HCT116 (cell line): ENCODE data around the gene KRTAP4-8. TPM values are rescaled to one million over a fixed set of nuclear protein-coding genes. Genes with fewer than 3 reads are reported as not detected.
"Not testable (repeated sequence)": the region's sequence is repeated elsewhere in the genome, so short reads cannot be mapped to it uniquely, and the experiment has no call there.

Experiments
- ATAC-seq: fragments of 200-7000 bp; cut with Tn5 transposase; 2 replicates; pipeline ENCODE4 v1.9.1; 2020; ENCODE audit warnings: mild to moderate bottlenecking, moderate library complexity
- BruUV-seq: library from RNA; stranded (reverse); fragments of 400-500 nt; replicated peaks from 2 replicates; lab custom pipeline; 2021; lab: Mats Ljungman, UMichigan
- CTCF ChIA-PET: fragments of 300-600 bp; sonication (Branson Sonifier 250); formaldehyde crosslinking; loops from one replicate; lab custom pipeline; 2021; ENCODE audit warnings: antibody characterized with exemption; lab: Charles Lee
- POLR2A ChIA-PET: fragments of 300-600, 350-600 bp; sonication (Branson Sonifier 250); formaldehyde crosslinking; loops from one replicate; lab custom pipeline; 2021; ENCODE audit warnings: antibody characterized with exemption; lab: Charles Lee
- RAD21 ChIA-PET, 2 experiments: fragments of 300-600 bp; sonication (Branson Sonifier 250); formaldehyde crosslinking; loops; one replicate each; lab custom pipeline; 2023; ENCODE audit warnings: low total read pairs in 2 of 2; ENCODE audit not compliant: uncharacterized antibody in 2 of 2, unreplicated experiment in 2 of 2, low non-redundant PET in 1 of 2; lab: Charles Lee
- DNase-seq: peaks from one replicate; pipeline ENCODE4 v3.0.0-alpha.2; 2010; ENCODE audit warnings: low read depth, low spot score
- H2AFZ ChIP-seq: fragments of 200-600 bp; shearing (Covaris generic), sonication (generic); 2 replicates; pipeline ENCODE4 v1.6.1; 2017; ENCODE audit warnings: low read depth, mixed run types, mixed read lengths, antibody characterized with exemption, low read length; ENCODE audit not compliant: poor library complexity, severe bottlenecking
- H3K27ac ChIP-seq: 2 replicates; pipeline ENCODE4 v1.5.1; 2012; ENCODE audit warnings: low read depth, low read length
- H3K27me3 ChIP-seq: fragments of 200-600 bp; sonication (generic); 2 replicates; pipeline ENCODE4 v1.6.1; 2016; ENCODE audit warnings: mixed run types, low read length, mixed read lengths; ENCODE audit not compliant: insufficient read depth
- H3K36me3 ChIP-seq, 2 experiments: fragments of 200-500 bp in 1 of 2; fragments of 200-600 bp in 1 of 2; sonication (Bioruptor generic) in 1 of 2; sonication (generic) in 1 of 2; 2 replicates each; pipeline versions ENCODE4 v1.5.1 to v1.6.1; 2014 to 2016; ENCODE audit warnings: low read length in 2 of 2, inconsistent platforms in 1 of 2, mixed read lengths in 1 of 2, mixed run types in 1 of 2; ENCODE audit not compliant: insufficient read depth in 2 of 2, control insufficient read depth in 1 of 2
- H3K4me1 ChIP-seq, 2 experiments: fragments of 200-600 bp in 1 of 2; sonication (generic) in 1 of 2; 2 replicates each; pipeline versions ENCODE4 v1.5.1 to v1.6.1; 2012 to 2017; ENCODE audit warnings: low read length in 2 of 2, inconsistent platforms in 1 of 2, mild to moderate bottlenecking in 1 of 2, mixed read lengths in 1 of 2, mixed run types in 1 of 2, moderate library complexity in 1 of 2; ENCODE audit not compliant: insufficient read depth in 2 of 2, control insufficient read depth in 1 of 2
- H3K4me2 ChIP-seq: fragments of 200-600 bp; sonication (generic); 2 replicates; pipeline ENCODE4 v1.6.1; 2017; ENCODE audit warnings: mixed run types, low read length, mixed read lengths
- H3K4me3 ChIP-seq, 2 experiments: fragments of 200-600 bp in 1 of 2; sonication (generic) in 1 of 2; replicated peaks in 1 of 2; 2 replicates each; pipeline ENCODE4 v1.5.1; 2011 to 2016; ENCODE audit warnings: low read length in 2 of 2, control low read depth in 1 of 2, low read depth in 1 of 2, mild to moderate bottlenecking in 1 of 2, mixed read lengths in 1 of 2, mixed run types in 1 of 2
- H3K79me2 ChIP-seq: fragments of 200-600 bp; sonication (generic); 2 replicates; pipeline ENCODE4 v1.6.1; 2017; ENCODE audit warnings: mild to moderate bottlenecking, mixed run types, low read length, moderate library complexity, mixed read lengths; ENCODE audit not compliant: insufficient read depth
- H3K9ac ChIP-seq: fragments of 200-600 bp; sonication (generic); 2 replicates; pipeline ENCODE4 v1.6.1; 2016; ENCODE audit warnings: low read length, mixed read lengths
- H3K9me2 ChIP-seq: fragments of 200-600 bp; sonication (generic), shearing (Covaris generic); 2 replicates; pipeline ENCODE4 v1.6.1; 2017; ENCODE audit warnings: mixed run types, mild to moderate bottlenecking, moderate library complexity; ENCODE audit not compliant: insufficient read depth
- H3K9me3 ChIP-seq, 2 experiments: fragments of 200-500 bp in 1 of 2; fragments of 200-600 bp in 1 of 2; sonication (Bioruptor generic) in 1 of 2; sonication (generic) in 1 of 2; 2 replicates each; pipeline ENCODE4 v1.6.1; 2014 to 2017; ENCODE audit warnings: low read length in 2 of 2, mixed read lengths in 2 of 2, inconsistent platforms in 1 of 2, low read depth in 1 of 2, mild to moderate bottlenecking in 1 of 2, mixed run types in 1 of 2, moderate library complexity in 1 of 2; ENCODE audit not compliant: control insufficient read depth in 1 of 2, insufficient read depth in 1 of 2
- H4K20me1 ChIP-seq: fragments of 200-600 bp; sonication (generic), shearing (Covaris generic); 2 replicates; pipeline ENCODE4 v1.6.1; 2017; ENCODE audit warnings: mixed run types, mild to moderate bottlenecking, moderate library complexity; ENCODE audit not compliant: insufficient read depth
- CBX3 ChIP-seq: IDR thresholded peaks from 2 replicates; pipeline ENCODE4 v1.6.1; 2012; ENCODE audit warnings: low read depth
- CEBPB ChIP-seq: IDR thresholded peaks from 2 replicates; pipeline ENCODE4 v1.6.1; 2012; ENCODE audit warnings: low read depth
- ZBTB33 ChIP-seq: IDR thresholded peaks from 2 replicates; pipeline ENCODE4 v1.6.1; 2011; ENCODE audit warnings: mild to moderate bottlenecking, low read length, moderate library complexity; ENCODE audit not compliant: insufficient replicate concordance; ENCODE audit errors: extremely low read depth
- intact Hi-C: fragments of 100-400 bp; cut with micrococcal nuclease; formaldehyde crosslinking; loops from 2 replicates; pipeline ENCODE4 v1.10.0; 2022
- total RNA-seq: library from RNA; stranded (reverse); gene quantifications from one replicate; pipeline ENCODE4 v1.2.1, GENCODE V29; 2021; ENCODE audit not compliant: unreplicated experiment

Gene KRTAP4-8
- total RNA-seq, 1 experiment from 2014 or later, result not detected

- Histone ChIP-seq H2AFZ (no peak within 1 kb of the TSS), H3K9me3 (peaks cover 6 to 41% of the 10 kb centered on the region in 2 experiments; a peak in 3 of 4 replicates), H3K79me2 (no peaks in the 10 kb centered on the region), H3K27ac (peak within 1 kb of the TSS; percentile 45; the same call in 1 of the 2 replicates), H3K4me3 (peak within 1 kb of the TSS; percentile 35 to 49), H4K20me1 (no peaks in the 10 kb centered on the region), H3K27me3 (no peaks in the 10 kb centered on the region), H3K4me2 (peak within 1 kb of the TSS; percentile 41), H3K9ac (peak within 1 kb of the TSS; percentile 41; the same call in 1 of the 2 replicates), H3K4me1 (no peaks in the 10 kb centered on the region; a peak in 1 of 4 replicates), H3K9me2 (no peaks in the 10 kb centered on the region), H3K36me3 (peaks cover 0 to 9% of the 10 kb centered on the region in 2 experiments; a peak in 1 of 4 replicates)
- no peak for TF ChIP-seq CEBPB
- no peak for TF ChIP-seq ZBTB33
- 0 out of 2 replicates have a peak, but pooled peaks have one; percentile 14 for TF ChIP-seq CBX3
- intact Hi-C loops, result no loop called here
- ChIA-PET POLR2A (interaction anchor here (1.0 kb wide), 1 partner anchor 56 kb away, joined by 5 read pairs; the partner anchor contains the start of gene KRTAP4-7), CTCF (no interaction called here), RAD21 (no interaction called here)
- no peak for DNase-seq
- ATAC-seq, result no peak
- no TSS peak for BruUV-seq
Observed at GRCh38 chr17:41140360-41141131, 42.6 kb upstream of the KRTAP4-8 start, which contains the start of gene KRTAP4-6. TSS of gene KRTAP4-6 (minus strand) at chr17:41140544. CDS start at chr17:41140487, 57 bp downstream.

GRCh38 chr17:41139865-41140264 is 41.9 kb upstream of the KRTAP4-8 start:
- POLR2A ChIA-PET, result interaction anchor here (1.0 kb wide), 1 partner anchor 55 kb away, joined by 5 read pairs; the partner anchor contains the start of gene KRTAP4-7
- RAD21 ChIA-PET, CTCF ChIA-PET: not testable (repeated sequence)

More at GRCh38 chr17:41139865-41140264, 41.9 kb upstream of the KRTAP4-8 start:
- BruUV-seq, H3K4me1 ChIP-seq, H3K36me3 ChIP-seq, intact Hi-C loops, DNase-seq, H2AFZ ChIP-seq, H3K9me2 ChIP-seq, H3K79me2 ChIP-seq, H3K27me3 ChIP-seq, H4K20me1 ChIP-seq: not testable (repeated sequence)
- Histone ChIP-seq H3K9me3 (peaks cover 6 to 41% of the 10 kb centered on the region in 2 experiments; a peak in 3 of 4 replicates), H3K27ac (peak overlapping the region; percentile 45; the same call in 1 of the 2 replicates), H3K4me3 (peak overlapping the region; percentile 35 to 49), H3K4me2 (peak overlapping the region; percentile 41), H3K9ac (peak overlapping the region; percentile 41; the same call in 1 of the 2 replicates)
- ATAC-seq, result peak; percentile 42; the same call in 1 of the 2 replicates
